Measurements from ENCODE around the gene STAG1. TPM values are rescaled to one million over a fixed set of nuclear protein-coding genes. Genes with fewer than 3 reads are reported as not detected.
"Not testable (repeated sequence)": the region's sequence is repeated elsewhere in the genome, so short reads cannot be mapped to it uniquely, and the experiment has no call there.

STAG1 gene
- total RNA-seq, 2 donors from 2014 or later, result 45.7 to 55.8 TPM

- DNase-seq (ENCODE audit: low spot score); intact Hi-C loops (cut with DNase I): not testable (repeated sequence)
Measured at GRCh38 chr3:136474876-136475275, 277.3 kb downstream of the STAG1 start.

GRCh38 chr3:136473716-136474326, 278.4 kb downstream of the STAG1 start:
- DNase-seq (ENCODE audit: low spot score), result no peak
- intact Hi-C loops (cut with DNase I), result no loop called here

GRCh38 chr3:136465296-136465695, 286.9 kb downstream of the STAG1 start:
- intact Hi-C loops (cut with DNase I), result no loop called here
- DNase-seq (ENCODE audit: low spot score), result no peak

GRCh38 chr3:136464502-136464901, 287.7 kb downstream of the STAG1 start:
- intact Hi-C loops (cut with DNase I), result no loop called here
- no peak for DNase-seq (ENCODE audit: low spot score)

GRCh38 chr3:136463170-136463569, 289.0 kb downstream of the STAG1 start:
- DNase-seq (ENCODE audit: low spot score), result no peak
- intact Hi-C loops (cut with DNase I), result no loop called here

GRCh38 chr3:136457793-136458192, 294.4 kb downstream of the STAG1 start:
- DNase-seq (ENCODE audit: low spot score), result no peak
- intact Hi-C loops (cut with DNase I), result no loop called here

- no peak for DNase-seq (ENCODE audit: low spot score)
- intact Hi-C loops (cut with DNase I), result no loop called here
Measured at GRCh38 chr3:136456196-136456595, 296.0 kb downstream of the STAG1 start.

- intact Hi-C loops (cut with DNase I), result no loop called here
- DNase-seq (ENCODE audit: low spot score), result no peak
Measured at GRCh38 chr3:136444581-136444980, 307.6 kb downstream of the STAG1 start.

- no peak for DNase-seq (ENCODE audit: low spot score)
- intact Hi-C loops (cut with DNase I), result no loop called here
Measured at GRCh38 chr3:136437043-136437442, 315.1 kb downstream of the STAG1 start.

GRCh38 chr3:136434429-136434828, 317.7 kb downstream of the STAG1 start:
- intact Hi-C loops (cut with DNase I), result no loop called here
- DNase-seq (ENCODE audit: low spot score), result no peak

- intact Hi-C loops (cut with DNase I), result no loop called here
- no peak for DNase-seq (ENCODE audit: low spot score)
Measured at GRCh38 chr3:136432685-136433084, 319.5 kb downstream of the STAG1 start.

GRCh38 chr3:136428167-136428566, 324.0 kb downstream of the STAG1 start:
- no peak for DNase-seq (ENCODE audit: low spot score)
- intact Hi-C loops (cut with DNase I), result no loop called here

- DNase-seq (ENCODE audit: low spot score), result no peak
Measured at GRCh38 chr3:136427236-136427635, 324.9 kb downstream of the STAG1 start.

GRCh38 chr3:136414476-136414875, 337.7 kb downstream of the STAG1 start:
- intact Hi-C loops (cut with DNase I), result no loop called here
- DNase-seq (ENCODE audit: low spot score), result no peak

More at GRCh38 chr3:136427236-136427635, 324.9 kb downstream of the STAG1 start:
- intact Hi-C loops (cut with DNase I), result no loop called here

- no peak for DNase-seq (ENCODE audit: low spot score)
Measured at GRCh38 chr3:136412307-136412706, 339.9 kb downstream of the STAG1 start.

GRCh38 chr3:136409549-136409948, 342.6 kb downstream of the STAG1 start:
- intact Hi-C loops (cut with DNase I), result no loop called here
- no peak for DNase-seq (ENCODE audit: low spot score)

More at GRCh38 chr3:136412307-136412706, 339.9 kb downstream of the STAG1 start:
- intact Hi-C loops (cut with DNase I), result no loop called here

GRCh38 chr3:136404056-136404455, 348.1 kb downstream of the STAG1 start:
- intact Hi-C loops (cut with DNase I), result no loop called here
- no peak for DNase-seq (ENCODE audit: low spot score)

- intact Hi-C loops (cut with DNase I), result no loop called here
- no peak for DNase-seq (ENCODE audit: low spot score)
Measured at GRCh38 chr3:136396916-136397315, 355.3 kb downstream of the STAG1 start.

- DNase-seq (ENCODE audit: low spot score), result no peak
- intact Hi-C loops (cut with DNase I), result no loop called here
Measured at GRCh38 chr3:136390574-136390973, 361.6 kb downstream of the STAG1 start.

- intact Hi-C loops (cut with DNase I), result no loop called here
- DNase-seq (ENCODE audit: low spot score), result no peak
Measured at GRCh38 chr3:136387031-136387430, 365.1 kb downstream of the STAG1 start.

GRCh38 chr3:136385457-136385856, 366.7 kb downstream of the STAG1 start:
- DNase-seq (ENCODE audit: low spot score), result no peak
- intact Hi-C loops (cut with DNase I), result no loop called here

GRCh38 chr3:136381051-136381450, 371.1 kb downstream of the STAG1 start:
- DNase-seq (ENCODE audit: low spot score), result no peak
- intact Hi-C loops (cut with DNase I), result no loop called here
